B cell (primary cell): ENCODE results near the gene KLHL20. TPM values are rescaled to one million over a fixed set of nuclear protein-coding genes. Genes with fewer than 3 reads are reported as not detected.
"Not testable (repeated sequence)": the region's sequence is repeated elsewhere in the genome, so short reads cannot be mapped to it uniquely, and the experiment has no call there.

Source experiments
- ATAC-seq: fragments of 200-7000 bp; cut with Tn5 transposase; one replicate; pipeline ENCODE4 v1.10.0; 2021; ENCODE audit warnings: low read depth, mild to moderate bottlenecking, moderate number of reproducible peaks, moderate library complexity
- CTCF ChIA-PET: fragments of 350-600 bp; sonication (Branson Sonifier 250); formaldehyde crosslinking; loops from one replicate; lab custom pipeline; 2021; ENCODE audit warnings: antibody characterized with exemption, inconsistent platforms; lab: Charles Lee
- POLR2A ChIA-PET: fragments of 350-600 bp; sonication (Branson Sonifier 250); formaldehyde crosslinking; loops from one replicate; lab custom pipeline; 2021; ENCODE audit warnings: antibody characterized with exemption; lab: Charles Lee
- DNase-seq: peaks from one replicate; pipeline ENCODE4 v3.0.0; 2013
- H2AFZ ChIP-seq: 2 replicates; pipeline ENCODE4 v1.6.1; 2012; ENCODE audit warnings: mild to moderate bottlenecking, low read depth, low read length; ENCODE audit not compliant: insufficient read depth, poor library complexity, severe bottlenecking
- H3K27ac ChIP-seq, 2 donors: 1 replicate in 1 of 2; 2 replicates in 1 of 2; pipeline ENCODE4 v1.5.1; 2012 to 2013; ENCODE audit warnings: low read length in 2 of 2, mild to moderate bottlenecking in 2 of 2, moderate library complexity in 1 of 2
- H3K27me3 ChIP-seq, 4 experiments: fragments of 200-600 bp in 1 of 4; sonication (generic) in 1 of 4; replicated peaks in 1 of 4; 1 replicate in 2 of 4; 2 replicates in 2 of 4; pipeline versions ENCODE4 v1.6.1 to v1.7.0; 2013 to 2016; ENCODE audit warnings: low read length in 3 of 4, mild to moderate bottlenecking in 2 of 4, mixed read lengths in 1 of 4, moderate library complexity in 1 of 4; ENCODE audit not compliant: insufficient read depth in 4 of 4, control insufficient read depth in 3 of 4; ENCODE audit errors: control extremely low read depth in 1 of 4
- H3K36me3 ChIP-seq, 2 experiments: replicated peaks in 1 of 2; 1 replicate in 1 of 2; 2 replicates in 1 of 2; pipeline versions ENCODE4 v1.6.1 to v1.7.1; 2013; ENCODE audit warnings: low read length in 1 of 2; ENCODE audit not compliant: insufficient read depth in 2 of 2, control insufficient read depth in 1 of 2; ENCODE audit errors: control extremely low read depth in 1 of 2, extremely low read depth in 1 of 2
- H3K4me1 ChIP-seq, 2 donors: fragments of 200-600 bp in 1 of 2; sonication (generic) in 1 of 2; 1 replicate in 1 of 2; 2 replicates in 1 of 2; pipeline versions ENCODE4 v1.5.1 to v1.6.1; 2013 to 2017; ENCODE audit warnings: low read length in 2 of 2; ENCODE audit not compliant: control insufficient read depth in 2 of 2, insufficient read depth in 2 of 2
- H3K4me2 ChIP-seq: replicated peaks from 2 replicates; pipeline ENCODE3; 2012; ENCODE audit warnings: mild to moderate bottlenecking, low read depth, low read length; ENCODE audit not compliant: poor library complexity, severe bottlenecking
- H3K4me3 ChIP-seq, 5 experiments: fragments of 200-600 bp in 1 of 5; sonication (generic) in 1 of 5; 1 replicate in 3 of 5; 2 replicates in 2 of 5; pipeline versions ENCODE4 v1.5.1 to v1.7.0; 2011 to 2016; ENCODE audit warnings: low read length in 4 of 5, mild to moderate bottlenecking in 4 of 5, low read depth in 2 of 5, control low read depth in 1 of 5, moderate library complexity in 1 of 5; ENCODE audit not compliant: insufficient read depth in 1 of 5; ENCODE audit errors: control extremely low read depth in 1 of 5, extremely low read depth in 1 of 5
- H3K79me2 ChIP-seq: fragments of 200-600 bp; sonication (generic); one replicate; pipeline ENCODE4 v1.6.0; 2016; ENCODE audit warnings: low read length; ENCODE audit not compliant: control insufficient read depth, insufficient read depth
- H3K9ac ChIP-seq: fragments of 200-600 bp; sonication (generic); 2 replicates; pipeline ENCODE4 v1.6.1; 2017; ENCODE audit warnings: mild to moderate bottlenecking, low read length, moderate library complexity
- H3K9me3 ChIP-seq, 3 donors: one replicate each; pipeline versions ENCODE4 v1.6.1 to v1.7.1; 2013; ENCODE audit warnings: low read length in 2 of 3; ENCODE audit not compliant: control insufficient read depth in 2 of 3, insufficient read depth in 1 of 3; ENCODE audit errors: control extremely low read depth in 1 of 3
- H4K20me1 ChIP-seq: 2 replicates; pipeline ENCODE4 v1.6.0; 2012; ENCODE audit warnings: mild to moderate bottlenecking, low read length; ENCODE audit not compliant: insufficient read depth, control insufficient read depth, poor library complexity, severe bottlenecking
- H3K27ac Mint-ChIP-seq: one replicate; pipeline ENCODE4 v1.8.0; 2021; ENCODE audit warnings: mixed read lengths
- H3K27me3 Mint-ChIP-seq: one replicate; pipeline ENCODE4 v1.8.0; 2021; ENCODE audit warnings: mixed read lengths
- H3K4me1 Mint-ChIP-seq: one replicate; pipeline ENCODE4 v1.8.0; 2021; ENCODE audit warnings: mixed read lengths
- H3K4me3 Mint-ChIP-seq: one replicate; pipeline ENCODE4 v1.8.0; 2021; ENCODE audit warnings: mixed read lengths
- H3K9me3 Mint-ChIP-seq: one replicate; pipeline ENCODE4 v1.8.0; 2022; ENCODE audit warnings: mixed read lengths; ENCODE audit not compliant: insufficient read depth
- EZH2 ChIP-seq: IDR thresholded peaks from 2 replicates; pipeline ENCODE4 v1.6.1; 2012; ENCODE audit warnings: borderline replicate concordance, low read depth, mild to moderate bottlenecking, moderate library complexity, low read length; ENCODE audit not compliant: insufficient read depth, poor library complexity, severe bottlenecking
- WGBS: methylation state at CpG from one replicate; pipeline ENCODE4 v1.1.5; 2013; ENCODE audit warnings: missing lambda C conversion rate; ENCODE audit not compliant: insufficient coverage; 5-methylcytosine and 5-hydroxymethylcytosine counted together
- intact Hi-C: fragments of 100-400 bp; cut with micrococcal nuclease; formaldehyde crosslinking; loops from one replicate; pipeline ENCODE4 v1.10.0; 2022
- polyA plus RNA-seq: library from polyadenylated mRNA; depleted of rRNA; stranded (reverse); fragments of >200 nt; gene quantifications from 2 replicates; pipeline ENCODE4 v1.2.3, GENCODE V29; 2012
- total RNA-seq, 2 donors: library from RNA; stranded (reverse); fragments of 120-200 nt in 1 of 2; gene quantifications; 1 replicate in 1 of 2; 2 replicates in 1 of 2; pipeline versions ENCODE4 v1.2.3 to v1.2.4, GENCODE V29; 2013 to 2022
- TF ChIP-seq, protein P1 (sequence below): fragments of 200-600 bp; IDR thresholded peaks from one replicate; pipeline ENCODE4 v1.8.0; 2022; ENCODE audit warnings: antibody characterized with exemption, mild to moderate bottlenecking

KLHL20 gene
- total and polyA plus RNA-seq, 2 donors (not counting 1 experiment from before 2014, with no cell fraction given): 8.9 to 32.2 TPM

DNA sequence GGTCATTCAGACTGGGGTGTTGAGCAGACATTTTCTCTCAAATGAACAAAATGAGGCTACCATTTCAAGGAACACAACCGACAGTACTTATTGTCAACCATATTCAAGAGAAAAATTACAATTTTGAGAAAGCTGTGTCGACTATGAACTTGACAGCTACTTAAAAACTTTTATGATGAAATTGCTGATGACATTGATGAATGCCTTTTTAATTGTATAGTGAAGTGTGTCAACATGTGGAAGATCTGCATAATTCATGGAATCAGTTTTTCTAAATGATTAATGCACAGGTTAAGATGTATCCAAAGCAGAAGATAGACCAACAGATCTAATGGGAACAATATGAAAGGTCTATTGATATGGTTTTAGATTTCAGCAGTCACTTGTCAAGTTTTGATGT lies 75.1 kb downstream of the KLHL20 start:
- H3K4me3 ChIP-seq: no peak overlapping the region
- no peaks in the 10 kb centered on the region for H3K79me2 ChIP-seq
- no peak overlapping the region for H2AFZ ChIP-seq
- H3K9me3 Mint-ChIP-seq: no peaks in the 10 kb centered on the region
- ChIA-PET CTCF (no interaction called here), POLR2A (no interaction called here)
- no peak for ATAC-seq
- H3K9me3 ChIP-seq: no peaks in the 10 kb centered on the region
- H4K20me1 ChIP-seq: no peaks in the 10 kb centered on the region
- H3K27ac Mint-ChIP-seq: no peak overlapping the region
- H3K4me3 Mint-ChIP-seq: no peak overlapping the region
- H3K4me2 ChIP-seq: no peak overlapping the region
- intact Hi-C loops: loop anchor here (10.0 kb wide), 1 partner anchor 45 kb away; no protein-coding TSS in a partner anchor
- no peaks in the 10 kb centered on the region for H3K4me1 Mint-ChIP-seq
- no peaks in the 10 kb centered on the region for H3K27me3 Mint-ChIP-seq
- no peak overlapping the region for H3K9ac ChIP-seq
- TF ChIP-seq EZH2: no peak
- TF ChIP-seq, protein P1, sequence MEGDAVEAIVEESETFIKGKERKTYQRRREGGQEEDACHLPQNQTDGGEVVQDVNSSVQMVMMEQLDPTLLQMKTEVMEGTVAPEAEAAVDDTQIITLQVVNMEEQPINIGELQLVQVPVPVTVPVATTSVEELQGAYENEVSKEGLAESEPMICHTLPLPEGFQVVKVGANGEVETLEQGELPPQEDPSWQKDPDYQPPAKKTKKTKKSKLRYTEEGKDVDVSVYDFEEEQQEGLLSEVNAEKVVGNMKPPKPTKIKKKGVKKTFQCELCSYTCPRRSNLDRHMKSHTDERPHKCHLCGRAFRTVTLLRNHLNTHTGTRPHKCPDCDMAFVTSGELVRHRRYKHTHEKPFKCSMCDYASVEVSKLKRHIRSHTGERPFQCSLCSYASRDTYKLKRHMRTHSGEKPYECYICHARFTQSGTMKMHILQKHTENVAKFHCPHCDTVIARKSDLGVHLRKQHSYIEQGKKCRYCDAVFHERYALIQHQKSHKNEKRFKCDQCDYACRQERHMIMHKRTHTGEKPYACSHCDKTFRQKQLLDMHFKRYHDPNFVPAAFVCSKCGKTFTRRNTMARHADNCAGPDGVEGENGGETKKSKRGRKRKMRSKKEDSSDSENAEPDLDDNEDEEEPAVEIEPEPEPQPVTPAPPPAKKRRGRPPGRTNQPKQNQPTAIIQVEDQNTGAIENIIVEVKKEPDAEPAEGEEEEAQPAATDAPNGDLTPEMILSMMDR: no peak
- no peak for DNase-seq
- no peaks in the 10 kb centered on the region for H3K4me1 ChIP-seq
- no peak overlapping the region for H3K27ac ChIP-seq
- H3K36me3 ChIP-seq: peaks cover 1 to 12% of the 10 kb centered on the region in 2 experiments
- WGBS: no CpG with 5 or more reads among the region's 2 CpGs
- H3K27me3 ChIP-seq: no peaks in the 10 kb centered on the region

DNA sequence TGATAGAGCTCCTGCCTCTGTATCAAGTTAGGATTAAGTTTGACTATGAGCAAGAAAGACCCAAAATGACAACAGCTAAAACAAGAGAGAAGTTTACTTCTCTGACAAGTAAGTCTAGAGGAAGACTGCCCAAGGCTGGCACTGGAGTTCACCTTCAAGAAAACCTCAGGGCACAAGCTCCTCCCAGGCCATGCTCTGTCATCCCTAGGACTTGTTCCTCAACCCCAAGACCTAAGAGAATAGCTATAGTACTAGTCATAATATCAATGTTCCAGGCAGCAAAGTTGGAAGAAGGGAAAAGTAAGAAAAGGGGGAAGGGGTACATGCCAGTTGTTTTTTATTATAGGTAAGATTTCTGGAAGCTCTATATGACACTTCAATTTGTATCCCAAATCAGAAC lies 83.3 kb downstream of the KLHL20 start:
- TF ChIP-seq EZH2: no peak
- TF ChIP-seq, protein P1: no peak
- CTCF ChIA-PET: interaction anchor here (0.6 kb wide), 1 partner anchor 212 kb away, joined by 3 read pairs; no protein-coding TSS in a partner anchor
- H2AFZ ChIP-seq: no peak overlapping the region
- H3K4me1 ChIP-seq: no peaks in the 10 kb centered on the region
- intact Hi-C loops: loop anchor here (10.0 kb wide), 1 partner anchor 53 kb away; no protein-coding TSS in a partner anchor
- Mint-ChIP-seq H3K4me1 (no peaks in the 10 kb centered on the region), H3K27ac (no peak overlapping the region), H3K9me3 (no peaks in the 10 kb centered on the region), H3K27me3 (no peaks in the 10 kb centered on the region), H3K4me3 (no peak overlapping the region)
- H3K9me3 ChIP-seq: no peaks in the 10 kb centered on the region
- no peak overlapping the region for H3K4me2 ChIP-seq
- H3K27me3 ChIP-seq: no peaks in the 10 kb centered on the region
- ATAC-seq (no peak), DNase-seq (no peak)
- no peak overlapping the region for H3K9ac ChIP-seq
- H3K79me2 ChIP-seq: no peaks in the 10 kb centered on the region
- no peaks in the 10 kb centered on the region for H4K20me1 ChIP-seq
- POLR2A ChIA-PET: no interaction called here
- no peak overlapping the region for H3K4me3 ChIP-seq
- H3K27ac ChIP-seq: no peak overlapping the region
- H3K36me3 ChIP-seq: peaks cover 2 to 4% of the 10 kb centered on the region in 2 experiments

DNA sequence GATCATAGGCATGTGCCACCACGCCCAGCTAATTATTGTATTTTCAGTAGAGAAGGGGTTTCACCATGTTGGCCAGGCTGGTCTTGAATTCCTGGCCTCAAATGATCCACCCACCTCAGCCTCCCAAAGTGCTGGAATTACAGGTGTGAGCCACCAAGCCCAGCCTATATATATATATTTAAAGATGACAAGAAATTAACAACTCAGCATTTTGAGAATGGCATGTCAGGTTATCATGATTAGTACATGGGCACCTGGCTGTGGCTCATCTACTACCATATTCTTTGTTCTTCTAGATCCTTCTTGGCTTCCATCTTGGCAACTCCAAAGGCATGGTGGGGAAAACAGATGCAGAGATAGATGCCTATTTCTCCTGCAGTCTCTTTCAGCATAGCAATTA lies 85.2 kb downstream of the KLHL20 start:
- H3K36me3 ChIP-seq, H3K27me3 ChIP-seq, H3K9ac ChIP-seq, DNase-seq, H3K9me3 Mint-ChIP-seq, H3K27ac ChIP-seq, H3K27me3 Mint-ChIP-seq, H4K20me1 ChIP-seq, CTCF ChIA-PET, H3K4me3 ChIP-seq, H3K4me3 Mint-ChIP-seq, H2AFZ ChIP-seq, POLR2A ChIA-PET, H3K4me1 Mint-ChIP-seq, H3K79me2 ChIP-seq, H3K27ac Mint-ChIP-seq, H3K4me1 ChIP-seq, H3K9me3 ChIP-seq, ATAC-seq, H3K4me2 ChIP-seq: not testable (repeated sequence)
- intact Hi-C loops: loop anchor here (10.0 kb wide), 1 partner anchor 55 kb away; no protein-coding TSS in a partner anchor
- WGBS: no CpG with 5 or more reads among the region's 1 CpG
